WTC11 (cell line): ENCODE data around the gene RRP1. TPM values are rescaled to one million over a fixed set of nuclear protein-coding genes. Genes with fewer than 3 reads are reported as not detected.

Experiments used
- ATAC-seq: fragments of 200-7000 bp; cut with Tn5 transposase; 2 replicates; pipeline ENCODE4 v1.10.0; 2021; ENCODE audit warnings: mild to moderate bottlenecking, moderate library complexity
- CTCF ChIA-PET: fragments of 300-600 bp; sonication (Branson Sonifier 250); formaldehyde crosslinking; loops from one replicate; lab custom pipeline; 2021; ENCODE audit warnings: antibody characterized with exemption; lab: Charles Lee
- POLR2A ChIA-PET: fragments of 350-600 bp; sonication (Branson Sonifier 250); formaldehyde crosslinking; loops from one replicate; lab custom pipeline; 2021; ENCODE audit warnings: antibody characterized with exemption; lab: Charles Lee
- DNase-seq: peaks from one replicate; pipeline ENCODE4 v3.0.0; 2021; ENCODE audit warnings: low spot score
- H3K27ac Mint-ChIP-seq: 2 replicates; pipeline ENCODE4 v1.8.0; 2021; ENCODE audit warnings: mixed read lengths
- H3K27me3 Mint-ChIP-seq: 2 replicates; pipeline ENCODE4 v1.8.0; 2021; ENCODE audit warnings: low read depth, mild to moderate bottlenecking, moderate library complexity, mixed read lengths
- H3K36me3 Mint-ChIP-seq: 2 replicates; pipeline ENCODE4 v1.8.0; 2021; ENCODE audit warnings: mixed read lengths
- H3K4me1 Mint-ChIP-seq: 2 replicates; pipeline ENCODE4 v1.8.0; 2022; ENCODE audit warnings: mixed read lengths
- H3K4me3 Mint-ChIP-seq: 2 replicates; pipeline ENCODE4 v1.8.0; 2021; ENCODE audit warnings: mild to moderate bottlenecking, moderate library complexity, mixed read lengths
- H3K9me3 Mint-ChIP-seq: 2 replicates; pipeline ENCODE4 v1.8.0; 2021; ENCODE audit warnings: mixed read lengths
- CBFB ChIP-seq: sonication (generic); formaldehyde crosslinking; IDR thresholded peaks from 2 replicates; pipeline ENCODE4 v1.8.1; 2022; ENCODE audit warnings: mild to moderate bottlenecking, low read depth, missing genetic modification reagents
- ELF4 ChIP-seq: sonication (generic); formaldehyde crosslinking; IDR thresholded peaks from 2 replicates; pipeline ENCODE4 v1.8.1; 2022; ENCODE audit warnings: low read depth, mild to moderate bottlenecking, moderate library complexity, missing genetic modification reagents
- ESRRA ChIP-seq: sonication (generic); formaldehyde crosslinking; IDR thresholded peaks from 2 replicates; pipeline ENCODE4 v1.8.1; 2022; ENCODE audit warnings: mild to moderate bottlenecking, missing genetic modification reagents, borderline replicate concordance
- GABPB1 ChIP-seq: sonication (generic); formaldehyde crosslinking; IDR thresholded peaks from 2 replicates; pipeline ENCODE4 v1.8.1; 2023; ENCODE audit warnings: mild to moderate bottlenecking, missing genetic modification reagents
- JAZF1 ChIP-seq: fragments of 250-450 bp; sonication (Bioruptor Pico); IDR thresholded peaks from 2 replicates; pipeline ENCODE4 v1.9.0; 2021; ENCODE audit warnings: moderate library complexity, mild to moderate bottlenecking, inconsistent platforms
- NR3C1 ChIP-seq: sonication (generic); formaldehyde crosslinking; conservative IDR thresholded peaks from 2 replicates; pipeline ENCODE4 v1.8.1; 2023; ENCODE audit warnings: low read depth, mild to moderate bottlenecking, missing genetic modification reagents
- PRRX2 ChIP-seq: fragments of 250-450 bp; sonication (Bioruptor Pico); IDR thresholded peaks from 2 replicates; pipeline ENCODE4 v1.8.0; 2021; ENCODE audit warnings: mild to moderate bottlenecking
- SMAD3 ChIP-seq: sonication (generic); formaldehyde crosslinking; IDR thresholded peaks from 2 replicates; pipeline ENCODE4 v1.8.0; 2022; ENCODE audit warnings: missing genetic modification reagents, mild to moderate bottlenecking, borderline replicate concordance
- SOX15 ChIP-seq: fragments of 250-450 bp; sonication (Bioruptor Pico); IDR thresholded peaks from 2 replicates; pipeline ENCODE4 v1.9.0; 2021; ENCODE audit warnings: mild to moderate bottlenecking
- TEAD1 ChIP-seq: sonication (generic); formaldehyde crosslinking; IDR thresholded peaks from 2 replicates; pipeline ENCODE4 v1.8.0; 2022; ENCODE audit warnings: mild to moderate bottlenecking, missing genetic modification reagents
- TP53 ChIP-seq: sonication (generic); formaldehyde crosslinking; IDR thresholded peaks from 2 replicates; pipeline ENCODE4 v1.8.1; 2023; ENCODE audit warnings: mild to moderate bottlenecking, missing genetic modification reagents
- ZNF232 ChIP-seq: sonication (generic); formaldehyde crosslinking; IDR thresholded peaks from 2 replicates; pipeline ENCODE4 v1.8.0; 2022; ENCODE audit warnings: mild to moderate bottlenecking, missing genetic modification reagents
- ZNF317 ChIP-seq: sonication (generic); formaldehyde crosslinking; IDR thresholded peaks from 2 replicates; pipeline ENCODE4 v1.8.1; 2023; ENCODE audit warnings: low read depth, mild to moderate bottlenecking, moderate library complexity, missing genetic modification reagents, borderline replicate concordance
- ZNF396 ChIP-seq: fragments of 250-450 bp; sonication (Bioruptor Pico); IDR thresholded peaks from 2 replicates; pipeline ENCODE4 v1.8.0; 2021; ENCODE audit warnings: mild to moderate bottlenecking, moderate library complexity, borderline replicate concordance
- ZNF671 ChIP-seq: fragments of 250-450 bp; sonication (Bioruptor Pico); IDR thresholded peaks from 2 replicates; pipeline ENCODE4 v1.8.0; 2021; ENCODE audit warnings: mild to moderate bottlenecking
- total RNA-seq: library from RNA; stranded (reverse); gene quantifications from 3 replicates; pipeline ENCODE4 v1.2.3, GENCODE V29; 2021
- TF ChIP-seq, protein P1 (sequence below): fragments of 250-450 bp; sonication (Bioruptor Pico); IDR thresholded peaks from 2 replicates; pipeline ENCODE4 v1.9.0; 2021; ENCODE audit warnings: mild to moderate bottlenecking
- TF ChIP-seq, protein P2 (sequence below): sonication (generic); formaldehyde crosslinking; IDR thresholded peaks from 2 replicates; pipeline ENCODE4 v1.8.0; 2023; ENCODE audit warnings: missing genetic modification reagents
- TF ChIP-seq, protein P3 (sequence below): fragments of 250-450 bp; sonication (Bioruptor Pico); IDR thresholded peaks from 2 replicates; pipeline ENCODE4 v1.9.0; 2021; ENCODE audit warnings: moderate library complexity, mild to moderate bottlenecking, inconsistent platforms, borderline replicate concordance
- TF ChIP-seq, protein P4 (sequence below): sonication (generic); formaldehyde crosslinking; conservative IDR thresholded peaks from 2 replicates; pipeline ENCODE4 v1.8.1; 2022; ENCODE audit warnings: mild to moderate bottlenecking, missing genetic modification reagents
- TF ChIP-seq, protein P5 (sequence below): fragments of 250-450 bp; sonication (Bioruptor Pico); IDR thresholded peaks from 2 replicates; pipeline ENCODE4 v1.9.0; 2021; ENCODE audit warnings: mild to moderate bottlenecking

Gene RRP1
- total RNA-seq, 1 experiment from 2014 or later = 53.0 TPM

DNA sequence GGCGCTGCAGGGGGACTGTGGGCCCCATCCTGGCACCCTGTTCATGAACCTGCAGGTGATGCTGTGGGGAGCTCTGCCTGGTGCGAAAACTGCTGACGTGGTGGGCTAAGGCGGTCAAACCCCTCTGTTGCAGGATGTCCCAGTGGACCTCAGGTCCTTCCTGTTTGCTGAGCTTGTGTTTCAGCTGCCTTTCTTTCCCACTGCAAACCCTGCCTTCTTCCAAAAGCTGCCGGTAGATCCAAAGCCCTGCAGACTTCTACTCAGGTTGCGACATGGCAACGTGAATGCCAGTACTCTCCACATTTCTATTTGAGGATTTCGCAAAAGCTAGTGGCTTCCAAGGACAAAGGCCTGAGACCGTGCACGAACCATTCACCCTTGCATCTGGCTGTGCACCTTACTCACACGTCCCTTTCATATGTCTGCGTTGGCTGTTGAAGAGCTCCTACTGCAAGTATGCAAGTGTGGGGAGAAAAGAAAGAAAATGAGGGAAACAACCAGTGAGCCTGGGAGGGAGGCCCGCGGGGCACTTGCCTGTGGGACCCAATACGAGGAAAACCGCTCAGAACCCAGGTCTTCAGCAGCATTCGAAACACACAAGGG, 6.2 kb upstream of the RRP1 start:
- Mint-ChIP-seq H3K4me3 (no peak overlapping the region), H3K4me1 (peaks cover 11% of the 10 kb centered on the region)
- ATAC-seq = no peak
- TF ChIP-seq GABPB1 (CRISPR knock-in tag) (peak; percentile 61), ZNF396 (no peak), CBFB (CRISPR knock-in tag) (no peak)
- TF ChIP-seq, all 79 proteins: peak for 1
- DNase-seq = no peak
- ChIA-PET CTCF (no interaction called here), POLR2A (interaction anchor here (0.5 to 0.6 kb wide), 2 partner anchors 70 to 260 kb away, joined by 6 read pairs; no protein-coding TSS in a partner anchor)
- Mint-ChIP-seq H3K27me3 (no peaks in the 10 kb centered on the region), H3K9me3 (no peaks in the 10 kb centered on the region), H3K27ac (no peak overlapping the region), H3K36me3 (no peaks in the 10 kb centered on the region)

DNA sequence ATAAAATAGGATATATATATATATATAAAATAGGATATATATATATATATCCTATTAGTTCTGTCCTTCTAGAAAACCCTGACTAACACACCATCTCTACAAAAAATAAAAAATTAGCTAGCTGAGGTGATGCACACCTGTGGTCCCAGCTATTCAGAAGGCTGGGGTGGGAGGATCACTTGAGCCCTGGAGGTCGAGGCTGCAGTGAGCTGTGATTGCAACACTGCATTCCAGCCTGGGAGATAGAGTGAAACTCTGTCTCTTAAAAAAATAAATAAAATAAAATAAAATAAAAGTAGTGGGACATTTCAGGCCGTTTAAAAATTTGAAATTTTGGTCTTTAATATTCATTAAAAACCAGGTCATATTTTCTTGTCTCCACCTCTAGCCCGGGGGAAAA, 4.2 kb upstream of the RRP1 start:
- TF ChIP-seq, protein P1, sequence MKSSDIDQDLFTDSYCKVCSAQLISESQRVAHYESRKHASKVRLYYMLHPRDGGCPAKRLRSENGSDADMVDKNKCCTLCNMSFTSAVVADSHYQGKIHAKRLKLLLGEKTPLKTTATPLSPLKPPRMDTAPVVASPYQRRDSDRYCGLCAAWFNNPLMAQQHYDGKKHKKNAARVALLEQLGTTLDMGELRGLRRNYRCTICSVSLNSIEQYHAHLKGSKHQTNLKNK (CRISPR knock-in tag) = no peak
- no peak for TF ChIP-seq TEAD1 (CRISPR knock-in tag)
- TF ChIP-seq ZNF317 = no peak
- no peak for TF ChIP-seq SMAD3 (CRISPR knock-in tag)
- no peak for TF ChIP-seq ELF4 (CRISPR knock-in tag)
- TF ChIP-seq PRRX2 (CRISPR knock-in tag) = no peak
- no peak for TF ChIP-seq ESRRA (CRISPR knock-in tag)
- no peak for TF ChIP-seq ZNF232 (CRISPR knock-in tag)
- TF ChIP-seq, protein P2, sequence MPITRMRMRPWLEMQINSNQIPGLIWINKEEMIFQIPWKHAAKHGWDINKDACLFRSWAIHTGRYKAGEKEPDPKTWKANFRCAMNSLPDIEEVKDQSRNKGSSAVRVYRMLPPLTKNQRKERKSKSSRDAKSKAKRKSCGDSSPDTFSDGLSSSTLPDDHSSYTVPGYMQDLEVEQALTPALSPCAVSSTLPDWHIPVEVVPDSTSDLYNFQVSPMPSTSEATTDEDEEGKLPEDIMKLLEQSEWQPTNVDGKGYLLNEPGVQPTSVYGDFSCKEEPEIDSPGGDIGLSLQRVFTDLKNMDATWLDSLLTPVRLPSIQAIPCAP = no peak
- TF ChIP-seq TP53 (CRISPR knock-in tag) = no peak
- TF ChIP-seq GABPB1 (CRISPR knock-in tag) = no peak
- TF ChIP-seq, protein P3, sequence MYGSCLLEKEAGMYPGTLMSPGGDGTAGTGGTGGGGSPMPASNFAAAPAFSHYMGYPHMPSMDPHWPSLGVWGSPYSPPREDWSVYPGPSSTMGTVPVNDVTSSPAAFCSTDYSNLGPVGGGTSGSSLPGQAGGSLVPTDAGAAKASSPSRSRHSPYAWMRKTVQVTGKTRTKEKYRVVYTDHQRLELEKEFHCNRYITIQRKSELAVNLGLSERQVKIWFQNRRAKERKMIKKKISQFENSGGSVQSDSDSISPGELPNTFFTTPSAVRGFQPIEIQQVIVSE = no peak
- TF ChIP-seq, protein P4, sequence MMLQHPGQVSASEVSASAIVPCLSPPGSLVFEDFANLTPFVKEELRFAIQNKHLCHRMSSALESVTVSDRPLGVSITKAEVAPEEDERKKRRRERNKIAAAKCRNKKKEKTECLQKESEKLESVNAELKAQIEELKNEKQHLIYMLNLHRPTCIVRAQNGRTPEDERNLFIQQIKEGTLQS = no peak
- no peak for TF ChIP-seq JAZF1 (CRISPR knock-in tag)
- no peak for TF ChIP-seq SOX15
- TF ChIP-seq, protein P5, sequence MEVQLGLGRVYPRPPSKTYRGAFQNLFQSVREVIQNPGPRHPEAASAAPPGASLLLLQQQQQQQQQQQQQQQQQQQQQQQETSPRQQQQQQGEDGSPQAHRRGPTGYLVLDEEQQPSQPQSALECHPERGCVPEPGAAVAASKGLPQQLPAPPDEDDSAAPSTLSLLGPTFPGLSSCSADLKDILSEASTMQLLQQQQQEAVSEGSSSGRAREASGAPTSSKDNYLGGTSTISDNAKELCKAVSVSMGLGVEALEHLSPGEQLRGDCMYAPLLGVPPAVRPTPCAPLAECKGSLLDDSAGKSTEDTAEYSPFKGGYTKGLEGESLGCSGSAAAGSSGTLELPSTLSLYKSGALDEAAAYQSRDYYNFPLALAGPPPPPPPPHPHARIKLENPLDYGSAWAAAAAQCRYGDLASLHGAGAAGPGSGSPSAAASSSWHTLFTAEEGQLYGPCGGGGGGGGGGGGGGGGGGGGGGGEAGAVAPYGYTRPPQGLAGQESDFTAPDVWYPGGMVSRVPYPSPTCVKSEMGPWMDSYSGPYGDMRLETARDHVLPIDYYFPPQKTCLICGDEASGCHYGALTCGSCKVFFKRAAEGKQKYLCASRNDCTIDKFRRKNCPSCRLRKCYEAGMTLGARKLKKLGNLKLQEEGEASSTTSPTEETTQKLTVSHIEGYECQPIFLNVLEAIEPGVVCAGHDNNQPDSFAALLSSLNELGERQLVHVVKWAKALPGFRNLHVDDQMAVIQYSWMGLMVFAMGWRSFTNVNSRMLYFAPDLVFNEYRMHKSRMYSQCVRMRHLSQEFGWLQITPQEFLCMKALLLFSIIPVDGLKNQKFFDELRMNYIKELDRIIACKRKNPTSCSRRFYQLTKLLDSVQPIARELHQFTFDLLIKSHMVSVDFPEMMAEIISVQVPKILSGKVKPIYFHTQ (CRISPR knock-in tag) = no peak
- no peak for TF ChIP-seq ZNF671 (CRISPR knock-in tag)
- TF ChIP-seq NR3C1 (CRISPR knock-in tag) = no peak
- peaks cover 2% of the 10 kb centered on the region for H3K4me1 Mint-ChIP-seq
- no peaks in the 10 kb centered on the region for H3K27me3 Mint-ChIP-seq
- no peak overlapping the region for H3K27ac Mint-ChIP-seq
- DNase-seq = no peak
- H3K36me3 Mint-ChIP-seq = no peaks in the 10 kb centered on the region
- ChIA-PET CTCF (no interaction called here), POLR2A (no interaction called here)
- H3K4me3 Mint-ChIP-seq = no peak overlapping the region
- no peak for ATAC-seq
- H3K9me3 Mint-ChIP-seq = no peaks in the 10 kb centered on the region
